HG03159 (cell line): ENCODE data around the gene EARS2.
"Not testable (repeated sequence)": the region's sequence is repeated elsewhere in the genome, so short reads cannot be mapped to it uniquely, and the experiment has no call there.

Source experiments
- ATAC-seq: cut with Tn5 transposase; IDR thresholded peaks from one replicate; pipeline ENCODE4 v1.9.1; 2021; ENCODE audit warnings: mild to moderate bottlenecking, moderate library complexity; ENCODE audit not compliant: unreplicated experiment

Gene EARS2

DNA sequence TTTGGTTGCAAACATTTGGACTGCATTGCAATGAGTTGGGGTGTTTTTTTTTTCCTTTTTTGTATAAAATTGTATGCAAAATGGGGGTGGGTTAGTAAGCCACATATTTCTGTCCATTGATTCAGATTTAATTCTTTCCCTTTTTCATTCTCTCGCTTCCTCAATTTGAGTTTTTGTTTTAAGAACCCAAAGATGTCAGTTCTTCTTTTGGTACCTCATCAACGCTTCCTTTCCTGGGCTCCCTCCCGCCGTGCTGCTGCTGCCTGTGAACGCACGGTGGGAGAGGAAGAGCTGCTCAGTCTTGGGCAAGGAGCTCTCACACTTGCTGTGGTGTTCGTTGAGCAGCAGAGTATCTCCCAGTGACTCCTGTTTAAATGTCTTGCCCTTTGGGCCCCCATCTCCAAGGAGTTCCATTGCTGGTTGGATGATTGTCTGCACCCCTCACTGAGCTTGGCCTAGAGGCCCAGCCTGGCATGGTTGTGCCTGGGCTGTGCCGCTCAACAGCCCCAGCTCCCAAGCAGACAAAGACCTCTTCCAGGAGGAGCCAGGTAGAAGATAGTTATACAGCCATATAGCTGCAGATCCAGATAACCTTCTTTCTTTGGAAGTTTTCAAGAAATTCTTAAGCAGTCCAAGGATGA is 14.0 kb upstream of the EARS2 start:
- ATAC-seq = no peak

DNA sequence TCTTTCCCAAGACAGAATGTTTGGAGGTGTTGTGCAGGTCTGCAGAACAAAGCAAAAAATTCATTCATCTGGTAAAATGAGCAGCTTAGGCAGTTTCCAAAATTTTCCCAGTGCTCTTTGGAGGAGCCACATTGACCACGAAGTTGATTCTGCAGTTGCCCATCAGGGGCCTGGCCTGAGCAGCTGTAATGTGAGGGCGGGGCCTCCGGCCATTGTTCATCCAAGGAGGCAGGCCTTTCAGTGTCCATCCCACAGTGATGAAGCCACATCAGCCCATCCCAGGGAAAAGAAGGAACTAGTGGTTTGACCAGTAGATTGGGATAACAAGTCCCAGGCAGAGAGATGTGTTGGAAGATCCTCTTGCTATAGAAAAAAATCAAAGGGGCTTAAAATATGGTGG is 10.5 kb upstream of the EARS2 start:
- ATAC-seq = no peak

DNA sequence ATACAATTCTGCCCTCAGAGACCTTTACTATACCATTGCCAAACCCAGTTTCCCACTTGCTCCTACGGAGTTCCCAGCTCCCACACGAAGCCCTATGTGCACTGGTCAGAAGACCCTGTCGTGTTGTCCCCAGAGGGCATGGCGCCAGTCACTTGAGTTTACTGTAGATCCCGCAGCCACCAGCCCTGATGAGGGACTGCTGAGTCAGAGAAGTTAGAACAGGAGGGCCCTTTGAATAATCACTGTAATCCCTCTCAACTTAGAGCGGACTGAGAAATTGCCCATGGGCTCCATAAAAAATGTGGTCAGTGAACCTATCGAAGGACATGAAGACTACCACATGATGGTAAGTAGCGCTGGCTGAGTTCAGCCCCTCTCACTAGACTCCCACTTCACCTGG is 9.6 kb upstream of the EARS2 start:
- ATAC-seq = no peak

DNA sequence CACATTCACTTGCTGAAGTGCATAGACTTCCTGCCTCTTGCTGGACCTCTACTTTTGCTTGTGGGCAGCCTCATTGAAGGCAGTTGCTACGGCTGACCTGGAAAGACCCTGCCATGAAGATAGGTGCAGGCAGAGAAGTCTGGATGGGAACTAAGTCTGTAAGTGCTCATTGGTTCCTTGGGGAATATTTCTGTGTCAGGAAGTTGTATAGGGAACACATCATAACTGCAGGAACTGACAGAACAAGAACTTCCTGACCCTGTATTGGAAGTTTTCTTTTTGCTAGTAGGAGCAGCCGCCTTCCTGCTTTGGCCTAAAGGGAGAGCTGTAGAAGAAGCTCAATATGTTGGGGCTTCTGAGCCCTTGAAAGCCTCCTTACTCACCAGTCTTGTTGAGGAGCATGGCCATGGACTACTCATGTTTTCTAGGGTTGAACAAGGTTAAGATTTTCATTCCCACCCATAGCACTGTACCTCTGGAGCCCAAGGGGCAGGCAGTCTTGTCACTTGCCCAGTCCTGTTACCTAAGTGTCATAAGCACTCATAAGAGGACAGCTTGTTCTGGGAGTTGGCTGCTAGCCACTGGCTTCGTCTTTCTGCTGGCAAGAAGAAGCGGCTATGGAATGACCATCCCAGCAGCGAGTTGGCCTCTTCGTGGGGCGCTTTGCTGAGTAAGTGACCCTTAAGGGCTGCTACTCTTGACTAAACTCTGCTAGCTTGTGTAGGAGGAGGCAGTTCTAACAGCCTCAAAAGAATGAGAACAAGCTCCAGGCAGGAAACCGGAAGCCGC is 7.6 kb upstream of the EARS2 start:
- ATAC-seq = no peak

DNA sequence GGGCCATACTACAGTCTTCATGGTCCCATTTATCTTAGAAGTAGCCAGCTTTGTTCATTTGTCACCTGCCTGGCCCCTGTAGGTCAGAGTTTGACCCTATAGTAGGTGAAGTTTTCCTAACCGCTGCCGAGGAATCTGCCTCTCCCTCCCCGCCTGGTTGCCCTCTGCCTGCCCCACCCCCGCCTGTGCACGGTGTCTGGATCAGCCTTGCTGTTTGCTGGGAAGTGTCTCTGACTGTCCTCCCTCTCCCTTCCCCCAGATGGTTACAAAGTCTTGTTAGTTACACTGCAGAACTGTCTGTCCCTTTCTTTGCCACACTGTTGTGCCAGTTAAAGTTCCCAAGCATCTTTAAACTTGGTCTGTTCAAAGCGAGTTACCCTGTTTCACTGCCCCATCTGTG is 6.0 kb upstream of the EARS2 start:
- ATAC-seq = no peak

DNA sequence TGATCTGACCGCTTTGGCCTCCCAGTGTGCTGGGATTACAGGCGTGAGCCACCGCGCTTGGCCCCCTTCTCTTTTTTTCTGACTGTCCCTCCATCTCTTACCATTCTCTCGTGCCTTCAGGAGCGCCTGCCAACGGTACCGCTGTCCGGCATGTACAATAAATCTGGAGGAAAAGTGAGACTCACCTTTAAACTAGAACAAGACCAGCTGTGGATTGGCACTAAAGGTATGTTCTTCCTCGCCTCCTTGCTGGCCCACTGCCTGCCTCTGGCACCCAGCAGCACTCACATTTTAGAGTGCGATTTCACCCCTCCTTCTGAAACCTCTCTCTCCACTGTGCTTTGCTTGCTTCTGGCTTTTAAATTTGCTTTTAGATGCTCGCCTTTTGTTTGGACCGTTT is 5.4 kb upstream of the EARS2 start:
- ATAC-seq = no peak

DNA sequence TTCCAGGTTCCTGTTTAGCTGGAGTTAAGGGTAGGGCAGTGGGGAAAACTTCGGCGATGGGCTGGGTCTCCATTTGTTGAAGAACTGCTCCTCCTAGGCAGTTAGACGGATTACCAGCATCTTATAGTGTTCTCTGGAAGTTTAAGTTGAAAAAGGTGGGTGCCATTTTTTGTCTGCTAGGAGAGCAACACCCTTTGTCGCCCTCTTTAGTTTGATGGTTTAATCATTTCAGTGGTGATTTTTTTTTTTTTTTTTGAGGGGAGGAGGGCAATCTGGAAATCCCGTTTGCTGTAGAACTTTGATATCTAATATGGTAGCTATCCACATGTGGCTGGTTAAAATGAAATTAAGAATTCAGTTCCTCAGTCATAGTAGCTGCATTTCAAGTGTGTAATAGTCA is 4.4 kb upstream of the EARS2 start:
- ATAC-seq = no peak

DNA sequence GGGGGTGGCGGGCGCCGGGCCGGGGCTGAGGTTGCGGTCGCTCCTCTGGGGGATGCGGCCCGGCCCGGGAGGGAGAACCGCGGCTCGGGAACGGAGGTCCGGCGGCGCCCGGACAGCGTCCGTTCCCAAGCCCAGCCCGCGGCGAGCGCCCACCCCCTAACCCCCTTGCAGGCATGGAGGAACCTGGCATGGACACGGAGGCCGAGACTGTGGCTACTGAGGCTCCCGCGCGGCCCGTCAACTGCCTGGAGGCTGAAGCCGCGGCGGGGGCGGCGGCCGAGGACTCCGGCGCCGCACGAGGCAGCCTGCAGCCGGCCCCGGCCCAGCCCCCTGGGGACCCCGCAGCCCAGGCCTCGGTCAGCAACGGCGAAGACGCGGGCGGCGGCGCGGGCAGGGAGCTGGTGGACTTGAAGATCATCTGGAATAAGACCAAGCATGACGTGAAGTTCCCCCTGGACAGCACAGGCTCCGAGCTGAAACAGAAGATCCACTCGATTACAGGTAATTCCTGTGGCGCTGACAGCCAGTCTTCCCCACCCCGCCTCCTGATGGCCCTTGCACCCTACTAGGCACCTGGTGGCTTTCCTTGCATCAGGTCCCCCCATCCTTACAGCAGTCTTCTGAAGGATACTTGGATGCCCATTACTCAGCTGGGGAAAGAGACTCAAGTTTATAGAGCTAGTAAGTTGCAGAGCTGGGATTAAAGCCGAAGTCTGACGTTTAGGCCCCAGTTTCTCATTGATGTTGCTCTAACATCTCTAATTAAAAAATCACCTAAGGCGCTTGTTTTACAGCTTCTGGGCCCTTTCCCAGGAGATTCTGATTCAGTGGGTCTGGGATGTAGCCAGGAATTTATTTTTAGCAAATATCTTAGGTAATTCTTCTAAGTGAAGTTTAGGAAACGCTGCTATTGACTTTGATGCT is 891 bp upstream of the EARS2 start:
- peak; percentile 2 for ATAC-seq

DNA sequence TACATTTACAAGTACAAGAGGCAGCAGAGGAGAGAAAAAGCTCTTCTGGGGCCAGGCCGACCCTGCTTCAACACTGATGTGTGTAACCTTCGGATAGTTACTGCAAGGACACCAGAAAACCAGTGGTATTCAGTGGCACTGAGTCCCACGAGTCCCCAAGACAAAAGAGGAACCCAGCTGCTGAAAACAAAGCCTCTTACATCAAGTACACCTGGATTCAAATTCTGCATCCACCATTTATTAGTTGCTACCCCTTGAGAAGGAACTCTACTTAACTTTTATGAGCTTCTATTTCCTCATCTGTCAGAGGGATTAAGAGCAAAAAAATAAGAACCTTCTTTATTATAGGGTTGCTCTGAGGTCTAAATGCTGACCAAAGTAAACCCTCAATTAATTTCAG is 2.6 kb downstream of the EARS2 start:
- no peak for ATAC-seq

DNA sequence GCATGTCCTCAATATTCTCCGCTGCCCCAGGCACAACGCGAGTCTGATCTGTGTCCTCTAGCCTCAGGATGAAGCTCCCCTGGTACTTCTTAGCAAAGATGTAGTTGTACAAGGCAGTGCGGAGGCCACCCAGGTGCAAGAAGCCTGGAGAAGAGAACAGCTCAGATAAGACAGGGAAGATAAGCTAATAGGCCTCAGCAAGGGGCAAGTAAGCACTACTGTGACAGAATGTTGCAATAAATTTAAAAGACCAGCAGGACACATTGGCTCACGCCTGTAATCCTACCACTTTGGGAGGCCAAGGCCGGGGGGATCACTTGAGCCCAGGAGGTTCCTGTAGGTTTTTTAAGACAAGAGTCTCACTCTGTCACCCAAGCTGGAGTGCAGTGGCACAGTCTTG is 5.0 kb downstream of the EARS2 start:
- ATAC-seq = no peak

DNA sequence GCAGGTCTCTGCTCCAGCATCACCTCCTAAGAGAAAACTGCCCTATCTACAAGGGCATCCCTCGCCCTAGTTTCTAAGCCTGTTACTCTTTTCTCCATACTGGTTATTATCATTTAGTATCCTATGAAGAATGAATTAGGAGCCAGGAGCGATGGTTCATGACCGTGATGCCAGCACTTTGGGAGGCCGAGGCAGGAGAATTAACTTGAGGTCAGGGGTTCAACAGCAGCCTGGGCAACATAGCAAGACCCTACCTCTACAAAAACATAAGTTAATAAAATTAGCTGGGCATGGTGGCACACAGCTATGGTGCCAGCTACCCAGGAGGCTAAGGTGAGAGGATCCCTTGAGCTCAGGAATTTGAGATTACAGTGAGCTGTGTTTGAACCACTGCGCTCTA is 7.2 kb downstream of the EARS2 start:
- no peak for ATAC-seq

DNA sequence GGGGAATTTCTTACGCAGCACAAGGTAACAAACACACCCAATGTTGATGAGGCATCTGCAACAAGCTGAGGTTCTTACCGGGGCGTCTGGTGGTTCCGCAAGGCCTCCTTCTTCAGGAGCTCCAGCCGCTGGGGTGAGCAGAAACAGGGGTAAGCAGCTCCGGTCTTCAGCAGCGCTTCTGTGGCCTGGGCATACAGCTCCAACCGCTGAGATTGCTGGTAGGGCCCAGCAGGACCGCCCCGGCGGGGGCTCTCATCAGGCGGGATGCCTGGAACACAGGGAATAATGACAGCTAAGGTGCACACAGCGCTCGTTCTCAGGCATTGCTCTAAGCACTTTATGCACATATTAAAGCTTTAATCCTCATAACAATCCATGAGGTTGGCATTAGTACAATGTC is 12.7 kb downstream of the EARS2 start:
- no peak for ATAC-seq

DNA sequence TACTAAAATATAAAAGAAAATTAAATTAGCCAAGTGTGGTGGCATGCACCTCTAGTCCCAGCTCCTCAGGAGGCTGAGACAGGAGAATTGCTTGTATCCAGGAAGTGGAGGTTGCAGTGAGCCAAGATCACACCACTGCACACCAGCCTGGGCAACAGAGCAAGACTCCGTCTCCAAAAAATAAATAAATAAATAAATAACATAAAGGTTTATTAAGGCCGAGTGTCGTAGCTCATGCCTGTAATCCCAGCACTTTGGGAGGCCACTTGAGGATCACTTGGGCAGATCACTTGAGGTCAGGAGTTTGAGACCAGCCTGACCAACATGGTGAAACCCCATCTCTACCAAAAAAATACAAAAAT is 16.4 kb downstream of the EARS2 start:
- ATAC-seq = not testable (repeated sequence)

DNA sequence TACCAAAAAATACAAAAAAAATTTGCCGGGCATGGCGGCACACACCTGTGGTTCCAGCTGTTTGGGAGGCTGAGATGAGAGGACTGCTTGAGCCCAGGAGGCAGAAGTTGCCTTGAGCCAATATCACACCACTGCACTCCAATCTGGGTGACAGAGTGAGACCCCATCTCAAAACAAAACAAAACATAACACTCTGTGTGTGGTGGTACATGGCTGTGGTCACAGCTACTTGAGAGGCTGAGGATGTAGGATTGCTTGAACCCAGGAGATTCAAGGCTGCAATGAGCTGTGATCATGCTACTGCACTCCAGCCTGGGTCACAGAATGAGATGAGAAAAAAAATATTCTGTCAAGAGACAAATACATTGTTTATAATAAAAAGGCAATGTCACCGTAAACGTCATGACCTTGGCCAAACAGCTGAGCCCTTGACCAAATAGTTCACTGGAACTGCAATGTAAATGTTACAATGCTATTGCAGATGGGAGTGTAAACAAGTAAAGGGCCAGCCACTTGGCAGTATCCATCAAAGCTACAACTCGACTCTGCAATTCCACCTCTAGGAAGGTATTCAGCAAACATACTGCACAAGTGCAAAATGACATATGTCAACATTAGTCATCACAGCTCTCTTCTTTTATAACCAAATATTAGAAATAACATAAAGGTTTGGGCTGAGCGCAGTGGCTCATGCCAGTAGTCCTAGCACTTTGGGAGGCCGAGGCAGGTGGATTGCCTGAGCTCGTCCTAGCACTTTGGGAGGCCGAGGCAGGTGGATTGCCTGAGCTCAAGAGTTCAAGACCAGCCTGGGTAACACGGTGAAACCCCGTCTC is 16.9 kb downstream of the EARS2 start:
- no peak for ATAC-seq

DNA sequence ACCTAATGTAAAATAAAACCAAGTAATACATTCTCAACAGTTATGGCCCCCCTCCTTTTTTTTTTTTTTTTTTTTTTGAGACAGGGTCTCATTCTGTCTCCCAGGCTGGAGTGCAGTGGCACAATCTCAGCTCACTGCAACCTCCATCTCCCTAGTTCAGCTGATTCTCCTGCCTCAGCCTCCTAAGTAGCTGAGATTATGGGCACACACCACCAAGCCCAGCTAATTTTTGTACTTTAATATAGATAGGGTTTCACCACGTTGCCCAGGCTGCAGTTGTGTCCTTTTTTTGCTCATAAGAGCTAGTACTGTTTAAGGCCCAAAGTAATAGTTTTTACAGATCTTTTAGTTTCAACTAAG is 18.3 kb downstream of the EARS2 start:
- ATAC-seq = no peak

DNA sequence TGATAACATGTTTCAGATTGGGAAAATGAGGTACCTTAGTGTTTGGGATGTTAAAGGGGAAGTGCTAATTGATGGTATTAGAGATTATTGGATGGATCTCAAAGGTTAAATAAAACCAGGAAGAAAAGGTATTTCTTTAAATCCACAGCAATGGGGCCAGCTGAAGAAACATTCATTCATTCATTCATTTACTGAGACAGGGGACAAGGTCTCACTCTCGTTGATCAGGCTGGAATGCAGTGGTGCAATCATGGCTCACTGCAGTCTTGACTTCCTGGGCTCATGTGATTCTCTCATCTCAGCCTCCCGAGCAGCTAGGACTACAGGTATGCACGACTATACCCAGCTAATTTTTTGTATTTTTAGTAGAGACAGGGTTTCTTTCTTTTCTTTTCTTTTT is 19.8 kb downstream of the EARS2 start:
- no peak for ATAC-seq

DNA sequence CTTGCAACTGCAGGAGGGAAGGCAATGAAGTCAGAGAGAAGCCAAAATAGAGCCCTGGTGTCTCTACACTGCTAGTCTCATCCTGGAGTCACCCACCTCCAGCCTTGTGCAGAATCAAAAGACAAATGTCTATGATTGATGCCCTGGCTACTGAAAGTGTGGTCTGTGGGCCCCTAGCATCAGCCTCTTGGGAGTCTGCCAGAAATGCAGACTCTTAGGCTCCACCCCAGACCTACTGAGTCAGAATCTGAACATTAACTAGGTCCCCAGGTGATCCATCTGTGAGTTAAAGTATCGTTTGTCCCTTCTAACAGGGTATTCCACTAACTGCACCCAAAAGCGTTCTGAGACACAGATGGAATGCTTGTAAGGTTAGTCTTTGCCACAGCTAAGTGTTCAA is 21.2 kb downstream of the EARS2 start:
- no peak for ATAC-seq

DNA sequence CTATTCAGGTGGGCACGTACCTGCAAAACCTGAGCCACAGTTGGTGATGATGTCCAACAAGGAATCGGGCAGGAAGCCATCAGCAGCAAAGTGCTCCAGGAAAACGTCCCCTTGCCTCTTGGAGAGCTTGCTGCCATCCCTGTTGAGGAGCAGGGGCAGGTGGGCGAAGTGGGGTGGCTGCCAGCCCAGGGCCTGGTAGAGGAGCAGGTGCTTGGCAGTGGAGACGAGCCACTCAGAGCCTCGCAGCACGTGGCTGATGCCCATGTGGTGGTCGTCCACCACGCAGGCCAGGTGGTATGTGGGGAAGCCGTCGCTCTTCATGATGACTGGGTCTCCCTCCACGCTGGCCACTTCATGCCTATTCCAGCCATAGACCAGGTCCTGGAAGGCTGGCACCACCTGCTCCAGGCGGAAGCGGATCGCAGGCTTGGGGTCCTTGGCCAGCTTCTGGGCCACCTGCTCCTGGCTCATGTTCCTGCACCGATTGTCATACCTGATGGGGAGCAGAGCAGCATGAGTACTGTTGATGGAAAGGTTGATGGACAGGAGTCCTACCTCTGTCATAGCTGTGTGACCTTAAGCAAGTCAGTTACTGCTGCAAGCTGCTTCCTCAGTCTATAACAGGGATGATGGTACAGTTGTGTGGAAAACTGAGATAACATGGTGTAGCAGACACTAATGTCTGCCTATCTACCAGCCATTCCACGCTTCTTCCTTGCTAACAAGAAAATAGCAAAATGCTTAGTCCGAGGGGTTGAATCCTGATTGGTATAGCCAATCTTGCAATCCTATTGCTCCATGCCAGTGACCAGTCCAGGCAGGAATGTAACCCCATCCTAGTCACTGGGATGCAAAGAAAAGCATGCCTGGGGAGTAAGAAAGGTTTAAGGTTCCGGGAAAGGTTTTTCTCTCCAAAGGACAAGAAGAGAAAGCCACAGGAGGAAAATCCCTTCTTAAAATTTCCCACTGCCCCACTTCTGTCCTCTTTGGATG is 22.0 kb downstream of the EARS2 start:
- no peak for ATAC-seq

DNA sequence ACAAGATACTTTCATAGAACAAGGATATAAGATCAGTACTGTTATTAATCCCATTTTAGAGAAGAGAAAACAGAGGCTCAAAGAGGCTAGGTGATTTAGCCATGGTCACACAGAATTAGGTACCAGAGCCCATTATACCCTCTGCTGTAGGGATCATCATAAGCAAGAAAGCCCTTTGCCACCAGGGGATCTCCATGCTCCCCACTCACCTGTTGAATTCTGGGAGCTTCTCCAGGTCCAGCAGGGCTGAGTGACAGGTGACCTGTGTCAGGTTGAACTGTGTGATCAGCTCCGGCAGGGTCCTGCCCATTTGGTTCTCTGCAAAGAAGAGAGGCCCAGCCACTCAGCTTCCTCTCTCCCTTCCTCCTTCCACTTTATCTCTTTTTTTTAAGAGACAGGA is 24.7 kb downstream of the EARS2 start:
- ATAC-seq = no peak

DNA sequence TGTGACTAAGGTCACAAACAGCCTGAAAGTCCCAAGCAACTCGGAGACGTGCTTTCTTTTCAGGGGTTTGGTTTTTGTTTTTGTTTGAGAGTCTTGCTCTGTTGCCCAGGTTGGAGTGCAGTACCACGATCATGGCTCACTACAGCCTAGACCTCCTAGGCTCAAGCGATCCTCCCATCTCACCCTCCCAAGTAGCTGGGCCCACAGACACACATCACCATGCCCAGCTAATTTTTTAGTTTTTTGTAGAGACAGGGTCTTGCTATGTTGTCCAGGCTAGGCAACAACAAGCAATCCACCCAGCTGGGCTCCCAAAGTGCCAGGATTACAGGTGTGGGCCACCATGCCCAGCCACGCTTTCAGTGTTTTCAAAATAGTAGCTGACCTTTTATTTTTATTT is 27.1 kb downstream of the EARS2 start:
- ATAC-seq = no peak
